ENCODE measurements around the gene LDB3.
A peak's percentile ranks its signal among the peaks of the same experiment; 100 is the strongest.

LDB3 gene

GRCh38 chr10:86753638-86754434 is 85.5 kb downstream of the LDB3 start:
- H3K4me1 Mint-ChIP-seq, result peaks cover 42% of the 10 kb centered on the region
- H3K27ac Mint-ChIP-seq, result peak overlapping the region; percentile 69
- no peak for TF ChIP-seq CTCF (IDR thresholded peaks at IDR 0.05)
- no peaks in the 10 kb centered on the region for H3K27me3 Mint-ChIP-seq (ENCODE audit: low read depth, poor library complexity)
- peaks cover 23% of the 10 kb centered on the region for H3K36me3 Mint-ChIP-seq (ENCODE audit: low read depth)
- H3K9me3 Mint-ChIP-seq, result no peaks in the 10 kb centered on the region
- H3K4me3 Mint-ChIP-seq, result peak overlapping the region; percentile 83
- no peak for DNase-seq

GRCh38 chr10:86755454-86755739 is 87.1 kb downstream of the LDB3 start:
- Mint-ChIP-seq H3K36me3 (ENCODE audit: low read depth) (peaks cover 19% of the 10 kb centered on the region), H3K4me3 (peak overlapping the region; percentile 83), H3K27ac (peak overlapping the region; percentile 94), H3K9me3 (no peaks in the 10 kb centered on the region), H3K27me3 (ENCODE audit: low read depth, poor library complexity) (no peaks in the 10 kb centered on the region), H3K4me1 (peaks cover 56% of the 10 kb centered on the region)
- DNase-seq, result no peak
- no peak for TF ChIP-seq CTCF (IDR thresholded peaks at IDR 0.05)

GRCh38 chr10:86755740-86756510 is 87.6 kb downstream of the LDB3 start:
- peak; percentile 72 for DNase-seq
- Mint-ChIP-seq H3K4me1 (peaks cover 56% of the 10 kb centered on the region), H3K36me3 (ENCODE audit: low read depth) (peaks cover 20% of the 10 kb centered on the region), H3K9me3 (no peaks in the 10 kb centered on the region), H3K4me3 (peak overlapping the region; percentile 83), H3K27me3 (ENCODE audit: low read depth, poor library complexity) (no peaks in the 10 kb centered on the region), H3K27ac (peak overlapping the region; percentile 94)
- TF ChIP-seq CTCF (IDR thresholded peaks at IDR 0.05), result no peak

- Mint-ChIP-seq H3K27me3 (ENCODE audit: low read depth, poor library complexity) (no peaks in the 10 kb centered on the region), H3K36me3 (ENCODE audit: low read depth) (peaks cover 21% of the 10 kb centered on the region), H3K9me3 (peaks cover 3% of the 10 kb centered on the region), H3K4me1 (peaks cover 56% of the 10 kb centered on the region), H3K4me3 (peak within 1 kb of the TSS; percentile 91), H3K27ac (peak within 1 kb of the TSS; percentile 94)
- peak; percentile 98 for DNase-seq
- TF ChIP-seq CTCF (IDR thresholded peaks at IDR 0.05), result no peak
These were observed 88.3 kb downstream of the LDB3 start, which contains the start of gene BMPR1A for GRCh38 chr10:86756511-86757112. BMPR1A (plus strand) TSS chr10:86756619; CDS start chr10:86876019, 119,400 bp downstream.

- Mint-ChIP-seq H3K36me3 (ENCODE audit: low read depth) (peaks cover 26% of the 10 kb centered on the region), H3K27ac (peak overlapping the region; percentile 88), H3K27me3 (ENCODE audit: low read depth, poor library complexity) (no peaks in the 10 kb centered on the region), H3K9me3 (peaks cover 8% of the 10 kb centered on the region), H3K4me1 (peaks cover 53% of the 10 kb centered on the region), H3K4me3 (peak overlapping the region; percentile 91)
- DNase-seq, result peak; percentile 45
- TF ChIP-seq CTCF (IDR thresholded peaks at IDR 0.05), result no peak
These were observed 89.0 kb downstream of the LDB3 start for GRCh38 chr10:86757113-86757972.

Data from nephron progenitor cell (in vitro differentiated cells).